GM19468 (cell line): Measurements from ENCODE around the gene SLC2A3.
"Not testable (repeated sequence)": the region's sequence is repeated elsewhere in the genome, so short reads cannot be mapped to it uniquely, and the experiment has no call there.

ENCODE experiments used
- ATAC-seq: cut with Tn5 transposase; IDR thresholded peaks from one replicate; pipeline ENCODE4 v1.9.1; 2021; ENCODE audit warnings: mild to moderate bottlenecking, moderate library complexity, moderate number of reproducible peaks; ENCODE audit not compliant: unreplicated experiment; ENCODE audit errors: extremely low read depth

SLC2A3 gene

GRCh38 chr12:7918268-7918590 lies 17.8 kb downstream of the SLC2A3 start:
- not testable (repeated sequence) for ATAC-seq

GRCh38 chr12:7917392-7918267 lies 18.4 kb downstream of the SLC2A3 start:
- ATAC-seq, result no peak

GRCh38 chr12:7916936-7917335 lies 19.1 kb downstream of the SLC2A3 start:
- ATAC-seq, result no peak

GRCh38 chr12:7915661-7916403 lies 20.2 kb downstream of the SLC2A3 start:
- ATAC-seq, result no peak

- ATAC-seq, result not testable (repeated sequence)
Observed at GRCh38 chr12:7910106-7910505, 25.9 kb downstream of the SLC2A3 start.

- no peak for ATAC-seq
Observed at GRCh38 chr12:7907009-7907408, 29.0 kb downstream of the SLC2A3 start.

GRCh38 chr12:7906303-7906702 lies 29.7 kb downstream of the SLC2A3 start:
- not testable (repeated sequence) for ATAC-seq

- ATAC-seq, result not testable (repeated sequence)
Observed at GRCh38 chr12:7905600-7906125, 30.3 kb downstream of the SLC2A3 start.

- no peak for ATAC-seq
Observed at GRCh38 chr12:7905071-7905470, 30.9 kb downstream of the SLC2A3 start.

- not testable (repeated sequence) for ATAC-seq
Observed at GRCh38 chr12:7902416-7902815, 33.6 kb downstream of the SLC2A3 start.

GRCh38 chr12:7899755-7900154 lies 36.2 kb downstream of the SLC2A3 start:
- ATAC-seq, result no peak

GRCh38 chr12:7896726-7897125 lies 39.3 kb downstream of the SLC2A3 start:
- not testable (repeated sequence) for ATAC-seq

- ATAC-seq, result no peak
Observed at GRCh38 chr12:7892186-7892980, 43.6 kb downstream of the SLC2A3 start.

- ATAC-seq, result no peak
Observed at GRCh38 chr12:7884689-7885088, 51.3 kb downstream of the SLC2A3 start.

GRCh38 chr12:7881736-7882120 lies 54.3 kb downstream of the SLC2A3 start:
- not testable (repeated sequence) for ATAC-seq

- not testable (repeated sequence) for ATAC-seq
Observed at GRCh38 chr12:7880952-7881735, 54.8 kb downstream of the SLC2A3 start.

- ATAC-seq, result no peak
Observed at GRCh38 chr12:7879246-7879645, 56.7 kb downstream of the SLC2A3 start.

- no peak for ATAC-seq
Observed at GRCh38 chr12:7877420-7877819, 58.6 kb downstream of the SLC2A3 start.

- no peak for ATAC-seq
Observed at GRCh38 chr12:7872566-7873319, 63.2 kb downstream of the SLC2A3 start, which contains the start of gene SLC2A14. TSS of gene SLC2A14 (minus strand) at chr12:7872915. CDS start at chr12:7869880, 3,035 bp downstream.
